Activated T-helper 17 cell treated with anti-CD3 and anti-CD28 coated beads, Interleukin-2, amount 50 U/mL, for 72 hours (primary cell): ENCODE results near the gene STAMBPL1. TPM values are rescaled to one million over a fixed set of nuclear protein-coding genes. Genes with fewer than 3 reads are reported as not detected.
"Not testable (repeated sequence)": the region's sequence is repeated elsewhere in the genome, so short reads cannot be mapped to it uniquely, and the experiment has no call there.

ENCODE experiments used
- ATAC-seq: fragments of 150-1000 bp; cut with Tn5 transposase; replicated peaks from 2 replicates; pipeline ENCODE4 v1.10.0; 2021; ENCODE audit warnings: mild to moderate bottlenecking, moderate library complexity
- H3K27ac Mint-ChIP-seq: one replicate; pipeline ENCODE4 v1.8.0; 2022; ENCODE audit warnings: mixed read lengths
- H3K27me3 Mint-ChIP-seq: one replicate; pipeline ENCODE4 v1.8.0; 2022; ENCODE audit warnings: mixed read lengths
- H3K36me3 Mint-ChIP-seq: one replicate; pipeline ENCODE4 v1.8.0; 2022; ENCODE audit warnings: low read depth, mild to moderate bottlenecking, mixed read lengths
- H3K4me1 Mint-ChIP-seq: one replicate; pipeline ENCODE4 v1.8.0; 2022; ENCODE audit warnings: mixed read lengths
- H3K4me3 Mint-ChIP-seq: one replicate; pipeline ENCODE4 v1.8.0; 2022; ENCODE audit warnings: mild to moderate bottlenecking, mixed read lengths
- H3K9me3 Mint-ChIP-seq: one replicate; pipeline ENCODE4 v1.8.0; 2022; ENCODE audit warnings: mixed read lengths
- total RNA-seq, 2 donors: library from RNA; stranded (reverse); gene quantifications; one replicate each; pipeline ENCODE4 v1.2.3, GENCODE V29; 2022

Gene STAMBPL1
- total RNA-seq, 2 donors from 2014 or later: 27.6 to 72.5 TPM

DNA sequence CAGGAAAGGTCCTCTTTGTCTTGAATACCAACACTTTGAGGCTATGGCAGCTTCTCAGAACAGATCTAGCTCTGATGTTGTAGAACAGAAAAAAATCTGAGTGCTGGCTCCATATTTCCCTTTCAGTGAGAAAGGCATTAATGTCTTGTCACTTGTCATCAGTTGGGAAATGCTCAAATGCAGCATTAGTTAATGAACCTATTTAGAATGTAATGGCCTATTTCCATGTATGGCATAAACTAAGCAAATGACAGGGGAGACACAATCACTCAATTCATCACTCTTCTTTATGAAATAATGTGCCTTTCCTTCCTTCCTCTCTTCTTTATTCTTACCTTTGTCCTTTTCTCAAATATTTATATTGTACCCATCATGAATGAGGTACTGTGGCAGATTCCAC, 5.0 kb upstream of the STAMBPL1 start:
- H3K4me3 Mint-ChIP-seq: no peak overlapping the region
- no peak for ATAC-seq
- peaks cover 12% of the 10 kb centered on the region for H3K4me1 Mint-ChIP-seq
- no peak overlapping the region for H3K27ac Mint-ChIP-seq
- H3K9me3 Mint-ChIP-seq: no peaks in the 10 kb centered on the region
- H3K36me3 Mint-ChIP-seq: no peaks in the 10 kb centered on the region
- no peaks in the 10 kb centered on the region for H3K27me3 Mint-ChIP-seq

DNA sequence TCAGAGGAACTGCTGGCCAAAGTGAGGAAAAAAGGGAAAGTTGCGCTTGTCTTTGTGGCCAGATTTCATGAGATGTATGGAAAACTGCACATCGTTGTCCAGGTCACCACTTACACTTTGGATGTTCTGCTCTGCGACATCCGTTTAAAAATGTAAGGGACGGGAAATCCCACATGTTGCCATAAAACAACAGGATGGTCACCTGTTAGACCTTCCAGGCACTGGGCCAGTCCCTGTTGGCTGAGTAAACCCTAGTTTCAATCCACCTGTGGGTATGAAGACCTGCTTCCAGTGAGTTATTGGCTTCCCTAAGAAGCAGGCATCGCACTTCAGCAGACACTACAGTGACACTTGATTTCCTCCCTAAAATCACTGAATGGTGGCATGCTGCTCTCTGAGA, 2.7 kb upstream of the STAMBPL1 start:
- H3K27me3 Mint-ChIP-seq: no peaks in the 10 kb centered on the region
- H3K4me3 Mint-ChIP-seq: no peak overlapping the region
- H3K36me3 Mint-ChIP-seq: peaks cover 6% of the 10 kb centered on the region
- H3K4me1 Mint-ChIP-seq: peaks cover 17% of the 10 kb centered on the region
- no peak for ATAC-seq
- no peaks in the 10 kb centered on the region for H3K9me3 Mint-ChIP-seq
- no peak overlapping the region for H3K27ac Mint-ChIP-seq

- peak overlapping the region; percentile 95 for H3K27ac Mint-ChIP-seq
- peaks cover 37% of the 10 kb centered on the region for H3K4me1 Mint-ChIP-seq
- ATAC-seq: peak; percentile 83
- peak overlapping the region; percentile 95 for H3K4me3 Mint-ChIP-seq
- no peaks in the 10 kb centered on the region for H3K27me3 Mint-ChIP-seq
- H3K36me3 Mint-ChIP-seq: peaks cover 26% of the 10 kb centered on the region
- H3K9me3 Mint-ChIP-seq: no peaks in the 10 kb centered on the region
Observed at GRCh38 chr10:88880282-88881076, 434 bp downstream of the STAMBPL1 start.

- Mint-ChIP-seq H3K27ac (peak overlapping the region; percentile 93), H3K27me3 (no peaks in the 10 kb centered on the region), H3K4me1 (peaks cover 42% of the 10 kb centered on the region), H3K36me3 (peaks cover 27% of the 10 kb centered on the region), H3K9me3 (no peaks in the 10 kb centered on the region), H3K4me3 (peak overlapping the region; percentile 95)
- ATAC-seq: no peak
Observed at GRCh38 chr10:88881320-88881719, 1.3 kb downstream of the STAMBPL1 start.

GRCh38 chr10:88881922-88882645, 2.0 kb downstream of the STAMBPL1 start:
- peaks cover 27% of the 10 kb centered on the region for H3K36me3 Mint-ChIP-seq

DNA sequence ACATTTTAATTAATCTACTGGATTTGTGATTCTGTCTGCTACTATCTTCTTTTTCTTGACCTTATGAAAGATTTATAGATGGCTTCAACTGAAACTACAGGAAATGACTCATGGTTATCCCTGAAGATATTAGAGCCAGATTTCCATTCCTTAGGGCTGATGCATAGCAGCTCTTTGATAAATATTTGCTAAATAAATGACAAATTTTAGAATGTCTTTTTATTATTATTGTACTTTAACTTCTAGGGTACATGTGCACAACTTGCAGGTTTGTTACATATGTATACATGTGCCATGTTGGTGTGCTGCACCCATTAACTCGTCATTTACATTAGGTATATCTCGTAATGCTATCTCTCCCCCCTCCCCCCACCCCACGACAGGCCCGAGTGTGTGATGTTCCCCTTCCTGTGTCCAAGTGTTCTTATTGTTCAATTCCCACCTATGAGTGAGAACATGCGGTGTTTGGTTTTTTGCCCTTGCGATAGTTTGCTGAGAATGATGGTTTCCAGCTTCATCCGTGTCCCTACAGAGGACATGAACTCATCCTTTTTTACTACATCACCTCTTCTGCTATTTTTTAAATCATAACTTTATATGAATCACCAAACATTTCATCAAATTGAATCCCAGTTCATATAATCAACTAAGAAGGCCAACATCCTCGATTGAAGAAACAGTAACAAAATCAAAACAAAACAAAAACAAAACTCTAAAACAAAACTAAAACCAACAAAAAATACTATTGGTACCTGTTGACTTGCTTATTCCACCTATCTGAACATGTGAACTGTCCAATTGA, 2.8 kb downstream of the STAMBPL1 start:
- peak overlapping the region; percentile 93 for H3K27ac Mint-ChIP-seq
- ATAC-seq, H3K27me3 Mint-ChIP-seq, H3K9me3 Mint-ChIP-seq: not testable (repeated sequence)
- H3K4me3 Mint-ChIP-seq: peak overlapping the region; percentile 95
- H3K36me3 Mint-ChIP-seq: peaks cover 27% of the 10 kb centered on the region
- H3K4me1 Mint-ChIP-seq: peaks cover 44% of the 10 kb centered on the region

More at GRCh38 chr10:88881922-88882645, 2.0 kb downstream of the STAMBPL1 start:
- H3K27ac Mint-ChIP-seq: peak overlapping the region; percentile 93
- H3K4me1 Mint-ChIP-seq: peaks cover 42% of the 10 kb centered on the region
- no peaks in the 10 kb centered on the region for H3K27me3 Mint-ChIP-seq
- H3K4me3 Mint-ChIP-seq: peak overlapping the region; percentile 95
- ATAC-seq: no peak
- no peaks in the 10 kb centered on the region for H3K9me3 Mint-ChIP-seq

DNA sequence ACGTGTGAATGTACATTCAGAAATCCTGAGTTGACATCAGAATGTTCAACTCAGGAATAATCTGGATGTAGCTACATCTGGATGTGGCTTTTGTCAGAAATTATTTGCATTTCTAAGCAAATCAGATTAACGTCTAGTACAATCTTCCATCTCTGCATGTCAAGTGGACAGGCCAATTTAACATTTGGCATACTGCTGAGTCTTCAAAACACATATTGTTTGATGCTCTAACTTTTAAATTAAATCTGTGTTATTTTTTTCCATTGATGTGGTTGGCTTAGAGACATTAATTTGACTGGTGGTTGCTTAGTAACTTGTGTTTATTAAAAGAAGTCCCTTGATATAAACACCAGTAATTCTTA, 3.4 kb downstream of the STAMBPL1 start:
- Mint-ChIP-seq H3K9me3 (no peaks in the 10 kb centered on the region), H3K27me3 (no peaks in the 10 kb centered on the region), H3K4me1 (peaks cover 43% of the 10 kb centered on the region), H3K4me3 (peak overlapping the region; percentile 95), H3K36me3 (peaks cover 27% of the 10 kb centered on the region), H3K27ac (peak overlapping the region; percentile 93)
- ATAC-seq: no peak

GRCh38 chr10:88886557-88886956, 6.5 kb downstream of the STAMBPL1 start:
- no peak overlapping the region for H3K4me3 Mint-ChIP-seq
- peak; percentile 84 for ATAC-seq
- no peaks in the 10 kb centered on the region for H3K9me3 Mint-ChIP-seq
- H3K36me3 Mint-ChIP-seq: peaks cover 32% of the 10 kb centered on the region
- peaks cover 51% of the 10 kb centered on the region for H3K4me1 Mint-ChIP-seq
- no peak overlapping the region for H3K27ac Mint-ChIP-seq
- no peaks in the 10 kb centered on the region for H3K27me3 Mint-ChIP-seq

GRCh38 chr10:88888810-88889445, 8.9 kb downstream of the STAMBPL1 start:
- peak overlapping the region; percentile 9 for H3K4me3 Mint-ChIP-seq
- H3K27me3 Mint-ChIP-seq: no peaks in the 10 kb centered on the region
- H3K36me3 Mint-ChIP-seq: peaks cover 17% of the 10 kb centered on the region
- ATAC-seq: no peak
- H3K9me3 Mint-ChIP-seq: no peaks in the 10 kb centered on the region
- peaks cover 36% of the 10 kb centered on the region for H3K4me1 Mint-ChIP-seq
- no peak overlapping the region for H3K27ac Mint-ChIP-seq

DNA sequence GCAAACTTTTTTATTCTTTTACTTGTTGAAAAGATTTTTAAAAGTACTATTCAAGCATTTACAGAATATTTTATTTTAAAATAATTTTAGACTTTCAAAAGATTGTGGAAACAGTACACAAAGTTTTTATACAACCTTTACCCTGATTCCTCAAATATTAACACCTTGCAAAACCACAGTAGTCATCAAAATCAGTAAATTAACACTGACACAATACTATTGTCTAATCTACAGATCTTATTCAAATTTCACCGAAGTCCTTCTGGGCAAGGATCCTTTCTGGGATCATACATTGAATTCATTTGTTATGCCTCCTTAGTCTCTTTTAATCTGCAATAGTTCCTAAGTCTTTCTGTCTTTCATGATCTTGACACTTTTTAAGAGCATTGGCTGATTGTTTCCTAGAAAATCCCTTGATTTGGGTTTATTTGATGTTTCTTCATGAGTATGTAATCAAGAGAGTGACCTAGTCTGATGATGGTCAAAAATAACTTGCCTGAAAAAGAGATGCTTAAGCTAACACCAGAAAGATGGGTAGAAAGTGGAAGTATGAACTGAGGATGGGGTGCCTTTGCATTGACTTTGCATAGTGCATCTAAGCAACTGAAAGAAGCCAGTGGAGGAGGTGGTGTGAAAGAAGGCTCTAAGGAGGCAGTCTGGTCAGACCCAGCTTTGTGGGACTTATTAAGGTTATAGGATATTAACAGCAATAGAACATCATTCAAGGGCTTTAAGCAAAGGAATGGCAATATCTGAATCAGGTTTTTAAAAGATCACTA, 9.7 kb downstream of the STAMBPL1 start:
- no peak for ATAC-seq
- Mint-ChIP-seq H3K4me3 (peak overlapping the region; percentile 36), H3K4me1 (peaks cover 36% of the 10 kb centered on the region), H3K9me3 (no peaks in the 10 kb centered on the region), H3K27me3 (no peaks in the 10 kb centered on the region), H3K27ac (no peak overlapping the region), H3K36me3 (peaks cover 24% of the 10 kb centered on the region)

GRCh38 chr10:88890681-88891381, 10.8 kb downstream of the STAMBPL1 start:
- H3K9me3 Mint-ChIP-seq: no peaks in the 10 kb centered on the region
- H3K4me1 Mint-ChIP-seq: peaks cover 30% of the 10 kb centered on the region
- no peaks in the 10 kb centered on the region for H3K27me3 Mint-ChIP-seq
- H3K27ac Mint-ChIP-seq: no peak overlapping the region
- no peak overlapping the region for H3K4me3 Mint-ChIP-seq
- ATAC-seq: no peak
- H3K36me3 Mint-ChIP-seq: peaks cover 18% of the 10 kb centered on the region

DNA sequence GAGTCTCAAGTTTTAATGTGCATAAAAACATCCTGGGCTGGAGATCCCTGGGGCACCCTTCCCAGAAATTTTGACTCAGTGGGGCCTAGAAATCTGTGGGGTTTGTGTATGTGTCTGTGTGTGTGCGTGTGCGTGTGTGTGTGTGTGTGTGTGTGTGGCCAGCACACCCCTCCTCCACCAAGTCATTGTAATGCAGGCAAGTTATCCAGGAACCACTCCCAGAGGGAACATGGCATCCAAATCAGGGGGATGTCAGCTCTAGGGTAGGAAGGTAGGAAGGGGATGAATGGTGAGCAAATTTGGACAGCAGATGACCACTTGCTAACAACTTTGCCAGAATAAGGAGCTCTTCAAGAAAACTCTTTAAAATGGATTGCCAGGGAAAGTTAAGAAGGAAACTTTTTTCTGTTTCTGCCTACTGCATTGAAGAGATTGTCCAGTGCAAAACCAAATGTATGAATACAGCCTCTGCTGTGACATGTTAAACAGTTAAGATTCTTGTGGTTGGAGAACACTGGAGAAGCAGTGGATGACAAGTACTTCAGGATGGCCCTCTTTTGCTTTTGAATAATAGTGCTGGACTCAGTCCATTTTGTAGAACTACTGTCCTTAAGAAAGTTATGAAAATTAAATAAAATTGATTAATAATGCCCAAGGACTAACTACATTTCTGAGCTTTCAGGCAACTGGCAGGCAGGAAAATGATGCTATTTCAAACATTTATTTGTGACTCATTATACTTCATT, 12.3 kb downstream of the STAMBPL1 start:
- ATAC-seq: no peak
- no peaks in the 10 kb centered on the region for H3K9me3 Mint-ChIP-seq
- H3K36me3 Mint-ChIP-seq: peaks cover 18% of the 10 kb centered on the region
- H3K27me3 Mint-ChIP-seq: no peaks in the 10 kb centered on the region
- H3K4me3 Mint-ChIP-seq: no peak overlapping the region
- H3K4me1 Mint-ChIP-seq: peaks cover 40% of the 10 kb centered on the region
- H3K27ac Mint-ChIP-seq: peak overlapping the region; percentile 19
